Hepatocyte (in vitro differentiated cells): Measurements from ENCODE around the gene NGEF.

Experiments used
- CTCF ChIP-seq: fragments of 200-600 bp; sonication (generic); IDR thresholded peaks from 2 replicates; pipeline ENCODE4 v1.5.1; 2016; ENCODE audit warnings: antibody characterized with exemption, mild to moderate bottlenecking; ENCODE audit not compliant: poor library complexity
- EZH2 ChIP-seq: fragments of 200-600 bp; sonication (generic); IDR thresholded peaks from 2 replicates; pipeline ENCODE4 v1.6.1; 2016; ENCODE audit warnings: antibody characterized with exemption, mild to moderate bottlenecking, borderline replicate concordance
- EZH2phosphoT487 ChIP-seq: fragments of 200-600 bp; sonication (generic); IDR thresholded peaks from one replicate; pipeline ENCODE4 v1.6.1; 2018; ENCODE audit warnings: antibody characterized with exemption, mild to moderate bottlenecking, low read depth, moderate library complexity; ENCODE audit not compliant: unreplicated experiment, severe bottlenecking

GRCh38 chr2:232890536-232890895, 122.5 kb downstream of the NGEF start:
- TF ChIP-seq EZH2phosphoT487: no peak
- TF ChIP-seq CTCF: no peak
- TF ChIP-seq EZH2: no peak
